Stimulated activated CD8-positive, alpha-beta memory T cell treated with anti-CD3 and anti-CD28 coated beads, Interleukin-4, amount 100 ng/mL, for 48 hours (primary cell): ENCODE measurements around the gene PLEKHA3.
A peak's percentile ranks its signal among the peaks of the same experiment; 100 is the strongest.
"Not testable (repeated sequence)": the region's sequence is repeated elsewhere in the genome, so short reads cannot be mapped to it uniquely, and the experiment has no call there.

Source experiments
- DNase-seq: peaks from one replicate; pipeline ENCODE4 v3.0.0-alpha.2; 2020

PLEKHA3 gene

DNA sequence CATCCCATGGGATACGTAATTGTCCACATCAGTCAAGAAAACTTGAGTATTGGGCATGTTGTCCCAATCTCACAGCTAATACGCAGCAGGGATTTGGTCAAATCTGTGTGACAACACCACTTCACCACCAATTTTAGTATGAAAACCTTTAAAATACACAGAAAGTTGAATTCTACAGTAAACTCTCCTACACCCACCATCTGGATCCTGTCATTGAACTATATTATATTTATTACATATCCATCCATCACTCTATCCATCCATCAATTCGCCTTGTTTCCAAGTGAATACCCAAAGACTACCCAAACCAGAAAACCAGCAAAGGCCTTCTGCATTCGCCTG is 1.0 kb upstream of the PLEKHA3 start:
- no peak for DNase-seq

DNA sequence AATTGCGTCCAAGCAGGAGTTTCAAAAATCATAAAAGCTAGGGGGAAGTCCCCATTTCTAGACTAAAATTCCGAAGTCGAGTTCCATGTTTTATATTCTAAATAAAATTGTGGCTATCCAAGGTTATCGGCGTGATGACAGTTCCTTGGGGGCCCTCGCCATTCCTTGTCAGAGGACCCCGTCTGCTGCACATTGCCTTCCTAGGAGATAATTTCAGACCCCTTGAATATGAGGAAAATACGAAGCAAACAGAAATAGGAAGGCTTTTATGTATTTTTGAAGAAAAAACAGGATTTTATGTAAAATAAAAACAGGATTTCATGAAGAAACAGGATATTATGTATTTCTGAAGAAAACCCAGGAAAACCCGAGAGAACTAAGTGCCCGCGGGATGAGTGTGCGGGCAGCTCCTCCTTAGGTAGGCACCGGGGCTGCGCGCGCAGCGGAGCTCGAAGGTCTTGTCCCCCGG is 465 bp upstream of the PLEKHA3 start:
- no peak for DNase-seq

DNA sequence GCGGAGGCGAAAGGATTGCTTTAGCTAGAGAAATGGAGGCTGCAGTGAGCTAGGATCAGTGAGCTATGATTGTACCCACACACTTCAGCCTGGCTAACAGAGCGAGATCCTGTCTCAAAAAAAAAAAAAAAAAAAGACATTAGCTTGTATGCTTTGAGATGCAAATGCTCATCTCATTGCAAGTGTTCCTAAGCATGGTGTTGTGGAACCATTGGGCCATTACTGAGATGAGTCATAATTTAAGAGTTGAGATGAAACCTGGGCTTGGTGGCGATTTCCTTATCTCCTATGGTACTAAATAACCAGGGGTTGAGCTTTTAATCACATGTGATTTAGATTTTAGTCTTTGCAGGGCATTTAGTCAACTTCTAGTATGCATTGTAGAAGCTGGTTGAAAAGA is 2.2 kb downstream of the PLEKHA3 start:
- no peak for DNase-seq

DNA sequence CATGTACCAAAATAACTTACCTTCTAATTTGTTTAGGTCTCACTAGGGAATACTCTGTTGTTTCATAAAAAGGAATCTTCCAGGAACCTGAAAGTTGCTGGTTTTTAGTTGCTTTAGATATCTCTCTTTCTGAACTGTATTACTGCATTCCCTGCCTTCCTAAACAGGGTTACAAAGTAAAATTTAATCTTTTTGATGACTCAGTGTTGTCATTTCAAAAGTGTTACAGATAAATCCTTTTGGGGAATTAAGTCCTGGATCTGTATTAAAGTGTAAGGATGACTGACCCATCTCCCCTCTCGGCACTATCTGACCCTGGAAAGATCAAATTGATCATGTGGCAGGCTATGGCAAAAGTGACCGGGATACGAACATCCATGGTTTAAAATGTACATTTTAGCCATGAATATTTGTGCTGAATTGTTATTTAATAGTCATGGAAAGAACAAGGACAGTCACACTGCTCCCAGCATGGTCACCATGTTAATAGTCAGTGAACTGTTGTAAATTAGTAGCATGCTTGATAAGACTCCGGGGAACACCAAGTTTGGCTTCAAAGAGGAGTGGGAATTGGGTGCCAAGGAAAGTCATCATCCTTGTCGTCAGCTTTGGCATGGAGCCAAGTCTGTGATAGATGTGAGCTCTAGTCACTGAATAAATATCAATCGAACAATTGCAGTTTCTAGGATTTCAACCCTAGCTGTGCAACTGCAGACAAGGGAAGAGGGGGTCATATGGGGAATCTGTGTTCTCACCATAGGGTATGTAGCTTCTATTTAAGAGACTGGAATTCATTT is 4.2 kb downstream of the PLEKHA3 start:
- DNase-seq, result no peak

DNA sequence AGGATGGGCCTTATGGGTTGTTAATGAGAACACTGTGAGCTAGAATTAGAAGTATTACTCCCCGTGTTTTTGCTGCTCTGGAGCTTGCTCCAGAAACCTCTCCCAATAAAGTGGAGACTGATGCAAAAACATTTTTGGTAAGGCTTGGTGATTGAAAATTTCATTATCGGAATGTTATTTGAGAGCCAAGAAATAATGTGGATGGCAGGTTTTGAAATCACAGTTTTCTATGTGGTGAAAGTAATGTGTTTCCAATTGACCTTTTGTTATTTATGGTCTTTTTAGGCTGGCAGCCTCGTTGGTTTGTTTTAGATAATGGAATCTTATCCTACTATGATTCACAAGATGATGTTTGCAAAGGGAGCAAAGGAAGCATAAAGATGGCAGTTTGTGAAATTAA is 5.1 kb downstream of the PLEKHA3 start:
- no peak for DNase-seq

DNA sequence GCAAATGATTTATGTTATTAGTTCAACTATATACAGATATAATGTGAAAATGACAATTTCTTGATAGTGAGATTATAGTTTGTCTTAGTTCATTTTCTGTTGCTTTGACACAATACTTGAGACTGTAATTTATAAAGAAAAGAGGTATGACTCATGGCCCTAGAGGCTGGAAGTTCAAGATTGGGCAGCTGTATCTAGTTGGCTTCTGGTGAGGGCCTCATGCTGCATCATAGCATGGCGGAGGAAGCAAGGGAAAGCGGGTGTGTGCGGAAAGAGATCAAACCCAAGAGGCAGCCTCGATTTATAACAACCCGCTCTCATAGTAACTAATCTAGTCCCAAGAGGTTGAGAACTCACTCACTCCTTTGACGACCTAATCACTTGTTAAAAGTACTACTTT is 11.4 kb downstream of the PLEKHA3 start:
- DNase-seq, result no peak

DNA sequence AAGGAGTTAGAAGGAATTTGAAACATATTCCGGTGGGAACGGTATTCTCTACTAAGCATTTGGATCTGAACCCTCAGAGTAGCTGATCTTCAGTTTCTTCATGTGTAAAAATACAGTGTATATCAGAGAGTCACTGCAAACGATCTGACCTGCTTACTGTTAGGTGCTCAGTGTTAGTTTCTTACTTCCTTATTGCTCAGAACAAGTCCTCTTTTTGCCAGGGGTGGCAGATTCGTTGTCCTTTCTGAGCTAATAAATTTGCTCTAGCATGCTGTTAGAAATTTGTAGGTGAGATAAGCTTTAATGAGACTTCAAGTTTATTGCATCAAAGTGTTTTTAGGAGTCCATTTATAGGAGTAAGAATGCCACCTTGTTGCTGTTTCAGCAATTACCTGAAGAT is 15.8 kb downstream of the PLEKHA3 start:
- no peak for DNase-seq

DNA sequence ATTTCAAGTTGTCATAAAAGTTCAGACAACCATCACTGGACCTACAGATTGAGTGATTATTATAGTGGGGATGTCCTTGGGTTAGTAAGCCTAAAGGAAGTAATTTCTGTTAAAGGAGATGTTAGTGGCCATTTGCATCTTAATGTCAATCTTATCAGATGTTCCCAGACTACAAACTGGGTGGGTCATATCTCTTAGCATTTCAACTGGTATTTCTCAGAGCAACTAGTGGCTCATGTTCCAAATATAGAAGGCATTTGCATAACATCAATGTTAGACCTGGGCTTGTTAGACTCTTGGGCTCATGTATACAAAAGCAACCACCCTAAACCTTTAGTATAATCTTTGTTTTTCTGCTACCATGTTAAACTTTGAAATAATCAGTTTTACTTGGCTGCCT is 17.9 kb downstream of the PLEKHA3 start:
- no peak for DNase-seq

DNA sequence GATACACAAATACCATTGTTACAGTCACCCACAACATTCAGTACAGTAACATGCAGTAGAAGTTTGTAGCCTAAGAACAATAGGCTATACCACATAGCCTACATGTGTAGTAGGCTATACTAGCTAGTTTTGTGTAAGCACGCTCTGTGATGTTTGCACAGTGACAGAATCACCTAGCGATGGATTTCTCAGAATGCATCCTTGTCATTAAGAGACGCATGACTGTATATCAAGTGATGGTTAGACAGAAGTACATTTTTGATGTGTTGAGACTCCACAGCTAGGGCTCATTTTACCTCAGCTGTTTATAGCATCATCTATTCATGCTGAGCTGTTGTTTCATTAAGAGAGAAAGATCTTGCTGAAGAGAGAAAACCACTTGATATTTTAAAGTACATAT is 19.4 kb downstream of the PLEKHA3 start:
- no peak for DNase-seq

DNA sequence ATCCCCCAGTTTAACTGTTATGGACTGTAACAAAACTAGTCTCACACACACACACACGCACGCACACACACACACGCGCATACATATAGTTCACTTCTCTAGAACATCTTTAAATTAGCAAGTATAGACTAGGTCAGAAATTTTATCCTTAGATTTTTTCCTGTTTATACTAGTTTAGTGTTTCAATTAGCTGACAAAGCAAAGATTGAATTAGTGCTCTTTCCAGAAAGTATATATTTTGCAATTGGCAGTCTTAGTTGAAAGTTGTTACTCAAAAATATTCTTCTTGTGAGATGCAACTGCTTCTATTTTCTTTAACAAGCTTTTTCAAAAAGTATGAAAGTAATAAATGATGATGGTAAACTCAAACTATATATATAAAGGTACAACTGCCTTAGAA is 22.5 kb downstream of the PLEKHA3 start:
- DNase-seq, result no peak

DNA sequence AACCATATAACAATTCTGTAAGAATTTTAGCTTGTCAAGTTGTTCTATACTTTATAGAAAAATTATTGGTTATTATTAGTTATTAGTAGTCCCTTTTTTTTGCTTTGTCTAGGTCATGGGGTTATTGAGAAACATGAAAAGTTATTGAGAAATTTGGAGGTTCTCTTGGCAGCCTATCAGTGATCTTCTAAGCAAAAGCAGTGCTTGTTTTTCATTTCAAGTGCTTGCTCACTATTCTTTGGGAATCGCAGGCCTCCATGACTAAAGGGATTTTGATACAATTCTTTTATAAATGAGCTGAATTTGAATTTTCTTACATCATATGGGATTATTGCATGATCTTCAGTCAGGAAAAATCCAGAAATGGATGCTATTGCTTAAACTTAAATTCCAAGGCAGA is 25.8 kb downstream of the PLEKHA3 start:
- no peak for DNase-seq

DNA sequence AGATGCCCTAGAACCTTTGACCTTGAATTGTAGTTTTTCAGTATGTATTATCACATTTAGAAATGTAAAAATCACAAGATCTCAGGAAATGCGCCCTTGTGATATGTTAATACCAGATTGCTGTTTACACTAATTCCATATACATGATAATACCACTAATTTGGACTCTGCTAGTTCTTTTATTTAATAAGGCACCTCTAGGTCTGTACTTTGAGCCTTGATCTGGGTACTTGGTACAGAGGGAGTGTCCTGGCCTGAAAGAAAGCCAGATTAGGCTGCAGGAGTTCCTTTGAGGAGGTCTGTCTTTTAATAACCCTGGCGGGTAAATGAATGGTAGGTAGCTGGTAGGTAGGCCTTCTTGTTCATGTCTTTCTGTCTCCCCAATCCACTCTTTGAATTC is 26.3 kb downstream of the PLEKHA3 start:
- DNase-seq, result no peak

DNA sequence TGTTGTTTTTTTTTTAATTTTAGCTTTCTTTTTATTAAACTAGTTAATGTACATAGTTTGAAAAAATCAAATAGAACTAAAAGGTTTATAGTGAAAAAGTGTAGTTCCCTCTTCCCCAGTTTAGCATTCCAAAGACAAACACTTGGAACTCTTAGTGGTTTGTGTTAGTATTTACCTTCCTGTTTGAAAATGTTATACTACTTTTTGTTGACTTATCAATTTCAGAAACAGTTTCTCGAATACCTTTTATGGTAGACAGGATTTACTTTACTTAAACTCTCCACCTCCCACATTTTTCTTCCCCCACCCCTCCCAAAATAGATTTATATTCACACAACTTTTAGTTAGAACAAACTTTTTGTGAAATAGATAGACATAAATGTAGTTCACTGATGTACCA is 26.7 kb downstream of the PLEKHA3 start:
- no peak for DNase-seq

DNA sequence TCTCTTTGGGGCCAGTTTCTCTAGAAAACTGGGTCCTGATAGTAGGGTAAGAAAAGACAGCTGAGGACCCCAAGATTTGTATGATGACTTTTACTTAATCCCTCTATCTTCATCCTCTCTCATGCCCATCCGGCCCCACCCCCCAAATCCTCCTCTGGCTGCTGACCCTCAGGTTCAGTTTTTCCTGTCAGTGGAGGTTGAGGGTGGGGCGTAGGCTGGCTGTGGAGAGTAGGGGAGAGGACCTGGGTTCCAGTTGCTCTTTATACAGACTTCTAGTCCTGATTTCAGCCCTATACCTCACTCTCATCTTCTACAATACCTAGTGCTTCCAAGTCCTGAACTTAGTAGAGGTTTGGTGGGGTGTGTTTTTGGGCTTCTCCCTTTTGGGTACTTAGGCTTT is 28.4 kb downstream of the PLEKHA3 start:
- no peak for DNase-seq

DNA sequence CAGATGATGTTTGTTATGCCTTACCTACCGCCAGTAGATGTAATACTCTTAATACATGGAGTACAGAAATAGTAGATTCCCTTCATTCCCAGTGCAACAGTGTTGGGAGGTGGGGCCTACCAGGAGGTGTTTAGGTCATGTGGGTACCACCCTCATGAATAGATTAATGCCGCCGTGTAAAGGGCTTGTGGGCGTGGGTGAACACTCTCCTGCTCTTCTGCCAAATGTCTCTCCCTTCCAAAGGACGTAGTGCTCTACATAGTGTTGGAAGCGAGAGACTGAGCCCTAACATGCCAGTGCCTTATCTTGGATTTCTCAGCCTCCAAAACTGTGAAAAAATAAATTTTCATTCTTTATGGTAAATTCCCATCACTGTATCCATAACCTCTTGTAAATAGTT is 30.1 kb downstream of the PLEKHA3 start:
- no peak for DNase-seq

DNA sequence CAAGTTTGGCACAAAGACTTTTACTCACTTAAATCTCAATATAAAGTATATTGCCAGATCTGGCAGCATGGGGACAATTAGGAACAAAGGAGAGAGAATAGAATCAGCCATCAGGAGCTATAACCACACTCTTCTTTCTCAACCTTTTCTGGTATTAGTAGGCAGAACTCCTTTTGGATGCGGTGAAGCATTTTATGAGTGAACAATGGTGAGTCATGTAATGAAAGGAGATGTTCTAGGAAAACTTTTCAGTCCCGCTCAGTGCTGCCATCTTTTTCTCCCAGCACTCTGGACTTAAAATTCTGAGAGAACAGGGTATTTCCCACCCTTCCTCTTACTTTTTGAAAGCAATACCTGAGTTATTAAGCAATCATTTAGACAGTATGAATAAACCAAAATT is 32.2 kb downstream of the PLEKHA3 start:
- no peak for DNase-seq

DNA sequence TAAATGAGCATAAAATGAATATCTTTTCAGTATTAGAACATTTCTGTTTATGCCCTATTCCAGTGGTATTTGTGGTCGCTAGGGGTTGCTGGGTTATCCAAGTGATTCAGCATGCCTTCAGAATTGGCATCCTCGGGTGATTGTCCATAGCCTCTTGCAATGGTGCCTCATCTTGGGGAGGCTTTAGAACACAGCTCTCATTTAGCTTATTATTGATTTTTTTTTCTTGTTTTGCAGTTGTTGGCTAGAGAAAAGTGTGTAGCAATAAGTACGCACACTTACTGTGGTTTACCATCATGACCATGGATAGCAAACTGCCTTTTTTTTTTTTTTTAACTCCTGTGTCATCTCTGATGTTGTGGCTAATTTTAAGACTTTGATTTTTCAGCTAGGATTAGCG is 33.6 kb downstream of the PLEKHA3 start:
- no peak for DNase-seq

DNA sequence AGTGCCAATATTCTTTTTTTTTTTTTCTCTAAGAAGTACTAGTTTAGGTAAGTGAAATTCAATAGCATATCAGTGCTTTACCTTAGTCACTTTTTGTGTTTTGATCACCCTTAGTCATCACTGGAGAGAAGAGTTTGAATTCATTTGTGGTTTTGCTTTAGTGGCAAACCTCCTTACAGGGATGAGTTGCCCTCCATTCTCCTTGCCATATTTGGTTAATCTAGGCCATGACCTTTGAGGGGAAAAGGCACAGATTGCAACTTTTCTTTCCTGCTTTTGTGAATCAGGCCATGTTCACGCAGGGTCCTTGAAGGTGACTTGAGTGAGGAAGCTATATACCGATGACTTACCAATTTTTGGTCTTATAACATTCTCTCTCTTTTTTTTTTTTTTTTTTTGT is 34.4 kb downstream of the PLEKHA3 start:
- peak; percentile 48 for DNase-seq

DNA sequence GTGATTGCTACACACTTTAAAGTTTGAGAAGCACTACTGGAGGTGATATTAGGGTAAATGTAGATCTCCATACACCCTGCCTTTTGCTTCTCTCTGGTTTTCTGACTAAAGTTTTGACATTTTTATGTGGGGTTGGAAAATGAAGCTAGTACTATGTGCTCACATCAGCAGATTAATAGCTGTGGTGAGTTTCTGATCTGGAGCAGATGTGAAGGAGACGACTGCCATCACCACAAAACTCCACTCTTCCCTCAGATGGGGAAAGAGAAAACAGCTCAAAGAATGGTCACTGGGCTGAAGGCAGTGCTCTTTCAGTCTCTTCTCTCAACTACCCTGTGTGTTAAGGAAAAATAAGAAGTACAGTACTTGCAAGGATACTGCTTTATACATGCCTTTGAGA is 37.2 kb downstream of the PLEKHA3 start:
- no peak for DNase-seq

DNA sequence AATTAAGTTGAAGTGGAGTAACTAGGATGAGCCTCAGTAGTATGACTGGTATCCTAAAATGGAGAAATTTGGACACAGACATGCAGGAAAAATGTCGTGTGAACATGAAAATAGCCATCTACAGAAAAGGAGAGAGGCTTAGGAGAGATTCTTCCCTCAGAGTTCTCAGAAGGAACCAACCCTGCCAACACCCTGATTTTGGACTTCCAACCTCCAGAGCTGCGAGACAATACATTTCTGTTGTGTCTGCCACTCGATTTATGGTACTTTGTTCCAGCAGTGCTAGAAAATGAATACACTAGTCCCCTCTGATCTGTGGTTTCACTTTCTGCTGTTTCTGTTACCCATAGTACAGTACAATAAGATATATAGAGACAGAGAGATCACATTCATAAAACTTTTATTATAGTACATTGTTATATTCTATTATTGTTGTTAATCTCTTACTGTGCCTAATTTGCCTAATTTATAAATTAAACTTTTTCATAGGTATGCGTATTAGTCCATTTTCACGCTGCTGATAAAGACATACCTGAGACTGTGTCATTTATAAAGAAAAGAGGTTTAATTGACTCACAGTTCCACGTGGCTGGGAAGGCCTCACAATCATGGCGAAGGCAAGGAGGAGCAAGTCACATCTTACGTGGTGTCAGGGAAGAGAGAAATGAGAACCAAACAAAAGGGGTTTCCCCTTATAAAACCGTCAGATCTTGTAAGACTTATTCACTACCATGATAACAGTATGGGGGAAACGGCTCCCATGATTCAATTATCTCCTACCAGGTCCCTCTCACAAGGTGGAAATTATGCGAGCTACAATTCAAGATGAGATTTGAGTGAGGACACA is 41.3 kb downstream of the PLEKHA3 start:
- peak; percentile 49 for DNase-seq

DNA sequence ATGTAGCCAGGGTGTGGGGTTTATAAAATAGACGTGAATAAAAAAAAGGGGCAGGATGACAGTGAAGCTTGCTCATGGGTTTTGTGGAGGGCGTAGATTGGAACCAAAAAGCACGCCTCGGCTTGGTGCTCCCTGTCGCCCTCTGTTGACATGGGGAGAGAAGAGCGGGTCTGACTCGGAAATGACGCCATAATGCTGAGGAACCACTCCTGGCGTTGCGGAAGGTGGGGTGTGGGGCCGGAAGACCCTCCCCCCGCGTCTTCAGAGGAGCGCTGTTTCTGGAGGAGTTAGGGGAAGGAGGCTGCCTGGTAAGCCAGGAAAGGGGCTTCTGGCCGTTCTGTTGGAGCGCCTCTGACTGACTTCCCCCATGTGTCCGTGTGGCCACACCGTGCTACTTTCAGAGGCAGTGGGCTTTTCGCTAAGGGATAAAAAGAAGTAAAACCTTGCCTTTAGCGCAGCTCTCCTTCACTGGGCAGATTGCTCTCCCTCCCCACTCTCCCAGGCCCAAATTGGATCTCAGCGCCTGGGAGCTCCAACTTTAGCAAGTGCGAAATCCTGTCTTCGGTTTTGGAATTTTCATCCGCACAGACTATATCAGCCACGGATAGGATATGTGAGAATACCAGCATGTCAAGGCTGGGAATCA is 42.8 kb downstream of the PLEKHA3 start:
- DNase-seq, result peak; percentile 83

DNA sequence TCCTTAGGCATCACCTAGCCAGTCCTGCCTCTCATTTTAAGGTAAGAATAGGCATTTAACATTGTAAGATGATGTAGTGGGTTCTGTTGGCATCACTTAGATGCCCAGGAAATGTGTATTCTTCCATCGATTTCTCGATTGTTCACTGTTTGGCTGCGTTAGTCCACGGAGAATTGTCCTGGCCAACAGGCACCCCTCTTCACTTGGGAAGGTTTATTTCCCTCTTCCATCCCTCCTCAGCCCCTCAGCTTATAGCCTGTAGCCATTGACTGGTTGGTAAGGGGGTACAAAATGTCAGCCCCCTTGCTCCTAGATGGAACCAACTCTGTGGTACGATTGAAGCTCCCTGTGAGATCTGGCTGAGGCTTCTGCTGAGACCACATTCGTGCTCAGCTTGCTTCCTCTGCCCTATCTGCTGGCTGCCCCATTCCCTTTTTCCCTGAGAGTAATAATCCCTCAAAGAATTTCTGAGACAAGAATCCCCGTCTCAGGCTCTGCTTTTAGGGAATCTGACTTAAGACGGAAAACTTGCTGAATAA is 43.4 kb downstream of the PLEKHA3 start:
- no peak for DNase-seq

DNA sequence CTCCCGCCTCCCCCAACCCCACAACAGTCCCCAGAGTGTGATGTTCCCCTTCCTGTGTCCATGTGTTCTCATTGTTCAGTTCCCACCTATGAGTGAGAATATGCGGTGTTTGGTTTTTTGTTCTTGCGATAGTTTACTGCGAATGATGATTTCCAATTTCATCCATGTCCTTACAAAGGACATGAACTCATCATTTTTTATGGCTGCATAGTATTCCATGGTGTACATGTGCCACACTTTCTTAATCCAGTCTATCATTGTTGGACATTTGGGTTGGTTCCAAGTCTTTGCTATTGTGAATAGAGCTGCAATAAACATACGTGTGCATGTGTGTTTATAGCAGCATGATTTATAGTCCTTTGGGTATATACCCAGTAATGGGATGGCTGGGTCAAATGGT is 44.8 kb downstream of the PLEKHA3 start:
- not testable (repeated sequence) for DNase-seq

DNA sequence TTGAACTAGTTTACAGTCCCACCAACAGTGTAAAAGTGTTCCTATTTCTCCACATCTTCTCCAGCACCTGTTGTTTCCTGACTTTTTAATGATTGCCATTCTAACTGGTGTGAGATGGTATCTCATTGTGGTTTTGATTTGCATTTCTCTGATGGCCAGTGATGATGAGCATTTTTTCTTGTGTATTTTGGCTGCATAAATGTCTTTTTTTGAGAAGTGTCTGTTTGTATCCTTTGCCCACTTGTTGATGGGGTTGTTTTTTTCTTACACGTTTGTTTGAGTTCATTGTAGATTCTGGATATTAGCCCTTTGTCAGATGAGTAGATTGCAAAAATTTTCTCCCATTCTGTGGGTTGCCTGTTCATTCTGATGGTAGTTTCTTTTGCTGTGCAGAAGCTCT is 45.2 kb downstream of the PLEKHA3 start:
- DNase-seq, result not testable (repeated sequence)
